ENCODE measurements around the gene PRR20B.
"Not testable (repeated sequence)": the region's sequence is repeated elsewhere in the genome, so short reads cannot be mapped to it uniquely, and the experiment has no call there.

PRR20B gene

DNA sequence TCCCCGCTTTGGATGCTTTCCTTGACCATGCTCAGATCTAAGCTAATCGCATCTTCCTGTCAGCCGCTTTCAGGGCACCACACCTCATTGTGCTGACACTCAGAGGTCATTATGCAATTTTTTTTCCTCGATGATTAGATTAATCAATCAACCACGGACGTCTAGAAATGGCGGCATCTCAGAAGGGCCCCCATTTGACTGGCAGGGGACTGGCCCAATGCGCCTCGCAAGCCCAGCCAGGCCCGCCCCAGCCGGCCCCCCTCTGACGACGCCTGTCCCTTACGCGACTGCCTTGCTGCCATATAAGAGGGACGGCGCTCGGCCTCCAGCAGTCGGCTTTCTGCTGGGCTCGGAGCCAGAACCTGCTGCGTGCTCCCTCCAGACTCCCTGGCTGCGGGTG lies at the start of gene PRR20B:
TSS of gene PRR20B (plus strand) at position 301 of the 400 bp plus-strand sequence. CDS start 387 bp downstream, outside the sequence.
- not testable (repeated sequence) for DNase-seq

- no peak for DNase-seq
These were observed 32.3 kb upstream of the PRR20B start for GRCh38 chr13:57114945-57115344.

DNA sequence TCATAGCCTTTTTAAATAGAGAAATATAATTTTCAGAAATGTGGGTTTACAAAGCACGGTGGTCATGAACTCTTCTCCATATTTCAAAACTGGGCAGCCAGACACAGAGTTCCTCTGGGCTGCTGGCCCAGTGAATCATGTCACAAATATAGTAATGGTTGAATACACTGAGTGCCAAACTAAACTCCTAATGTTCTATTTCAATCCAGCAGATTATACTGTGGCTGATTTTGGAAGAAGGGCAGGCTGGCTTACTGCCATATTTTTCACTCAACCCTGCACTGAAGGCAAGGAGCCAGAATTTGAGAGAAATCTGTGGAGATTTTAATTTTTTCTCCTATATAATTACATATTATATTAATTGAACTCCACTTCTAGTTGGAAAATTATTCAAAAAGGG lies 23.6 kb upstream of the PRR20B start:
- no peak for DNase-seq

DNA sequence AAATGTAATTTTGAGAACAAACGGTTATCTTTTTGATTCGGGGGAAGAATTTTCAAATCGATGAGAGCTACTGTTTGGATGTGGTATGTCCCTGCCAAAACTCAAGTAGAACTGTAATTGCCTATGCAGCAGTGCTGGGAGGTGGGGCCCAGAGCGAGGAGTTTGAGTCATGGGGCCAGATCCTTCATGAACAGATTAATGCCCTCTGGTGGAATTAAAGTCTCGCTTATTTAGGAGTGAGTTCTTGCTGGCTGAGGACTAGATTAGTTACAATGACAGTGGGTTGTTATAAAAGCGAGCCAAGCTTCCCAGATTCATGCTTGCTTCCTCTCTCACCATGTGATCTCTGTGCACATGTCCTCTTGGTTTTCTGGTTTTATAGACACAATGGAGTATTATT lies 18.4 kb upstream of the PRR20B start:
- no peak for DNase-seq

DNA sequence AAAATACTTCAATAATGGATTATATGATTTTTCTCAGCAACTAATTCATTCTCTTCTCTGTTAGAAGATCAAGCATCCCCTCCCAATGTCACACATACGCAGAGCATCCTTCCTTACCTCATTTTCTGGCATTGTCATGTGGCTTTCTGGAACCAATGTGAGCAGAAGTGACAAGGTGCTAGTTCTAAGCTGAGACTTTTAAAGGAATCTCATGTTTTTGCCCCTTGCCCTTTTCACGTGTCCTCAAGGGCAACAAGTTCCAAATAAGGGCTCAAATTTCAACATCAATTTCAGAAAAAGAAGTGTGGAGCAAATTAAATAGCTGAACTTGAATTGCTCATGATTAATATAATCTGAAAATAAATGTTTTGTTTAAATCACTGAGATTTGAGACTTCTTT lies 11.2 kb upstream of the PRR20B start:
- DNase-seq, result no peak

DNA sequence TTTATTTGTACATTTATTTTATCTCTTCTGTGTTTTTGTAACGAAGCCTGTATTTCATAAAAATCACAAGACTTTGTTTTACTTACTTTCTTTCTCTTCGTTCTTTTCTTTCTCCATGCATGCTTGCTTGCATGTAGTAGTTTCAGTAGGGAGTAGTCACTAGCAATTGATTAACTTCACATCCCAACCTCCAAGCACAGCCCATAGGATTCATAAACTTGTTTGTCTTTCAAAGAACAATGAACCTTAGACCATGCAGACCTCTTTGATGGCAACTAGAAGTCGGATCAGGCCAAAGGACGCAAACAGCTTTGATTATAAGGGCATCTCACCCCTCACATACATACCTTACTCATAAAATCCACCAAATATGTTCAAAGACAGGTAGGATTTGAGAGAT lies 9.7 kb upstream of the PRR20B start:
- DNase-seq, result no peak

GRCh38 chr13:57138988-57139387 lies 8.3 kb upstream of the PRR20B start:
- DNase-seq, result no peak

DNA sequence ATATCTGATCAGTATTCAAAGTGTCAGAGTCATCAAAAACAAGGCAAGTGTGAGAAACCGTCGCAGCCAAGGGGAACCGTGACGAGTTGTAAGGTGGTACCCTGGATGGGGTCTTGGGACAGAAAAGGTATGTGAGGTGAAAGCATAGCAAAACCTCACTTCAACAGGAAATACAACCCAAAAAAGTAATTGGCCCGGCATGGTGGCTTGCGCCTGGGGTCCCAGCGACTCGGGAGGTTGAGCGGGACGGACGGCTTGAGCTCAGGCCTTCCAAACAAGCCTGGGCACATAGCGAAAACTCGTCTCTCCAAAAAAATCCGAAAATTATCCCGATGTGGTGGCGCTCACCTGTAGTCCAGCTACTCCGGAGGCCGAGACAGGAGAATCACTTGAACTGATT lies 7.5 kb upstream of the PRR20B start:
- DNase-seq, result not testable (repeated sequence)

DNA sequence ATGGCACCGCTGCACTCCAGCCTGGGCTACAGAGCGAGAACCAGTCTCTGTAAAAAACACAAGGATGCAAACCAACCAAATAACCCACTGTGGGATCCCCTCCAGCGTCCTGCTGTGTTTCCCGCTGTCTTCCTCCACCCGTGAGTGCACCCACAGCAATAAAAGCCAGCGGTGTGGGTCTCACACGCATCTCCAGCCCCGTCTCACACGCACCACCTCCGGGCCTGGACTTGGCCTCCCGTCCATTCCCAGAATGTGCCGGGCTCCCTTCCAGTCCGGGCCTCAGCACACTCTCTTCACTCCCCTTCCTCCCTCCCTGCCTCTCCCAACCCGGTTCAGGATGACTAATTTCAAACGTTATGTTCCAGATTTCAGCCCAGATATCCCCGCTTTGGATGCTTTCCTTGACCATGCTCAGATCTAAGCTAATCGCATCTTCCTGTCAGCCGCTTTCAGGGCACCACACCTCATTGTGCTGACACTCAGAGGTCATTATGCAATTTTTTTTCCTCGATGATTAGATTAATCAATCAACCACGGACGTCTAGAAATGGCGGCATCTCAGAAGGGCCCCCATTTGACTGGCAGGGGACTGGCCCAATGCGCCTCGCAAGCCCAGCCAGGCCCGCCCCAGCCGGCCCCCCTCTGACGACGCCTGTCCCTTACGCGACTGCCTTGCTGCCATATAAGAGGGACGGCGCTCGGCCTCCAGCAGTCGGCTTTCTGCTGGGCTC lies 6.9 kb upstream of the PRR20B start, which contains the start of gene PRR20A:
TSS of gene PRR20A (plus strand) at position 684 of the 734 bp plus-strand sequence. CDS start 387 bp downstream, outside the sequence.
- not testable (repeated sequence) for DNase-seq

GRCh38 chr13:57148106-57148505 lies 818 bp downstream of the PRR20B start:
- not testable (repeated sequence) for DNase-seq

GRCh38 chr13:57153761-57154160 lies 6.5 kb downstream of the PRR20B start, which contains the start of gene PRR20C:
PRR20C (plus strand) TSS chr13:57154061; CDS start chr13:57154448, 387 bp downstream.
- DNase-seq, result not testable (repeated sequence)

- not testable (repeated sequence) for DNase-seq
These were observed 13.0 kb downstream of the PRR20B start, which contains the start of gene PRR20D for GRCh38 chr13:57160332-57160731. PRR20D (plus strand) TSS chr13:57160632; CDS start chr13:57161019, 387 bp downstream.

DNA sequence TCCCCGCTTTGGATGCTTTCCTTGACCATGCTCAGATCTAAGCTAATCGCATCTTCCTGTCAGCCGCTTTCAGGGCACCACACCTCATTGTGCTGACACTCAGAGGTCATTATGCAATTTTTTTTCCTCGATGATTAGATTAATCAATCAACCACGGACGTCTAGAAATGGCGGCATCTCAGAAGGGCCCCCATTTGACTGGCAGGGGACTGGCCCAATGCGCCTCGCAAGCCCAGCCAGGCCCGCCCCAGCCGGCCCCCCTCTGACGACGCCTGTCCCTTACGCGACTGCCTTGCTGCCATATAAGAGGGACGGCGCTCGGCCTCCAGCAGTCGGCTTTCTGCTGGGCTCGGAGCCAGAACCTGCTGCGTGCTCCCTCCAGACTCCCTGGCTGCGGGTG lies 19.6 kb downstream of the PRR20B start, which contains the start of gene PRR20E:
TSS of gene PRR20E (plus strand) at position 301 of the 400 bp plus-strand sequence. CDS start 387 bp downstream, outside the sequence.
- DNase-seq, result not testable (repeated sequence)

DNA sequence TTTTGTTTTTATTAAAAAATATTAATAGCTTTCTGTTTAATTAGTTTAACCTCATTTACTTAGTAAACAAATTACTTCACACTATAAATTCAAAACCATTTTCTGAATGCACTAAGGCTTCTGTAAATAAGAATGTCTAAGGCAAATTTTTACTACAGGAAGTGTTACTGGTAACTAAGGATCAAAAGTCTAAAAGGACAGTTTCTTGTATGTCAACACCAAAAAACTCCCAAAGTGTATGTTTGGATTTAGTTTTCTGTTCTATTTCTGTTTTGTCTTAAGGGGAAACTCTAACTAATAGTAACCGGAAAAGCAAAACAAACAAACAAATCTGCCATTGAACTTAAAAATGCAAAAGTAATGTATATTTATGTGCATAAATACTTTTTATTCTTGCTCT lies 44.4 kb downstream of the PRR20B start:
- DNase-seq, result no peak
